HG03280 (cell line): ENCODE data around the gene NT5C.
"Not testable (repeated sequence)": the region's sequence is repeated elsewhere in the genome, so short reads cannot be mapped to it uniquely, and the experiment has no call there.

Experiments used
- ATAC-seq: cut with Tn5 transposase; IDR thresholded peaks from one replicate; pipeline ENCODE4 v1.9.1; 2021; ENCODE audit warnings: mild to moderate bottlenecking, moderate library complexity; ENCODE audit not compliant: unreplicated experiment

The NT5C gene

DNA sequence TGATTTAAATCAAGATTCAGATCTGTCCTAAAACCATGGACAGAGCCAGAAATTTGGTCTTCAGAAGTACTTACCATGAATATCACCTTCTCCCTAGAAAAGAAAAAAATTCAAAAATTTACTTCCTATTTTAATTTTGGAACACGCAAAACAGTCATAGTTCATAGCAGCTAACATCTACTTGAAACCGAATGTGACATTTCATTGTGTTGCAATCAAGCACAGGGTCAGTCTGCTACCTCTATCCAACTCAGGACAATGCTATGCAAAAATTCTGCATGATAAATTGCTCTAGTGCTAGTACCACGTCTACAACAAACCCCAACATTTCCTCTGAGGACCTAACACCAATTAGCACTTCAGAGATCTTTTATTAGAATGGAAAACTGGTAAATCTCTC is 15.1 kb upstream of the NT5C start:
- no peak for ATAC-seq

GRCh38 chr17:75144816-75145512 is 13.4 kb upstream of the NT5C start:
- ATAC-seq: no peak

DNA sequence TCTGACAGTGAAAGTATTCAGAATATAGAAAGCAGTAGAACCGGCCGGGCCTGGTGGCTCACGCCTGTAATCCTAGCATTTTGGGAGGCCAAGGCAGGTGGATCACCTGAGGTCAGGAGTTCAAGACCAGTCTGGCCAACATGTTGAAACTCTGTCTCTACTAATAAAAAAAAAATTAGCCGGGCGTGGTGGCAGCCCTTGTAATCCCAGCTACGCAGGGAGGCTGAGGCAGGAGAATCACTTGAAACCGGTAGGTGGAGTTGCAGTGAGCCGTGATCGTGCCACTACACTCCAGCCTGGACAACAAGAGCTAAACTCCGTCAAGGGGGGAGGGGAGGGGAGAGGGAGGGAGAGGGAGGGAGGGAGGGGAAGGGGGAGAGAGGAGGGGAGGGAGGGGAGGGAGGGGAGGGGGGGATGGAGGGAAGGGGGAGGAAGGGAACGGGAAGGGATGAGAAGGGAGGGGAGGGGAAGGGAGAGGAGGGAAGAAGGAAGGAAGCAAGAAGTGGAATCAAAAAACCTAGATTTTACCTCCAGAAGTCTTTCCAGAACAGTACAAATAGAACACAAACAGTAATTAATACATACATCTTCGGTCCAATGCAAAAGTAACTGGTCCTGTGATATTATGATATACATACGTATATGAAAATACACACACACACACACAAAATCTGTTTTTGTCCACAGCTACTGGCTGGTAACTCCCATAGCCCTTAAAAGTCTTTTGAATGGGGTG is 10.9 kb upstream of the NT5C start:
- ATAC-seq: no peak

DNA sequence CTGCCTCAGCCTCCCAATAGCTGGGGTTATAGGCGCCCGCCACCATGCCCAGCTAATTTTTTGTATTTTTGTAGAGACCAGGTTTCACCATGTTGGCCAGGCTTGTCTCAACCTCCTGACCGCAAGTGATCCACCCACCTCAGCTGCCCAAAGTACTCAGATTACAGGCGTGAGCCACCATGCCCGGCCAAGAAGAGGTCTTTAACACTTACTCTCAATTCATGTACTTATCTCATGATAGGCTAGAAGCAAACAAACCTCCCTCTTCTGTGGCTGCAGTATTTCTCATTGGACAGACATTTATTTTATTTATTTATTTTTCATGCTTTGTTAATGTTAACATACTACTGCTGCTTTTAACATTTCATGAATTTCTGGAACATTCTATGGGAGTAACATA is 7.0 kb upstream of the NT5C start:
- ATAC-seq: no peak

DNA sequence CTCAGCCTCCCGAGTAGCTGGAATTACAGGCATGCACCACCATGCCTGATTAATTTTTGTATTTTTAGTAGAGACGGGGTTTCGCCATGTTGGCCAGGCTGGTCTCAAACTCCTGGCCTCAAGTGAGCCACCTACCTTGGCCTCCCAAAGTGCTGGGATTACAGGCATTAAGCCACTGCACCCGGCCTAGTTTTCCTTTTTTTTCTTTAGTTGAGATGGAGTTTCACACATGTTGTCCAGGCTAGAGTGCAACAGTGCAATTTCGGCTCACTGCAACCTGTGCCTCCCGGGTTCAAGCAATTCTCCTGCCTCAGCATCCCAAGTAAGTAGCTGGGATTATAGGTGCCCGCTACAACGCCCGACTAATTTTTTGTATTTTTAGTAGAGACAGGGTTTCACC is 6.2 kb upstream of the NT5C start:
- not testable (repeated sequence) for ATAC-seq

DNA sequence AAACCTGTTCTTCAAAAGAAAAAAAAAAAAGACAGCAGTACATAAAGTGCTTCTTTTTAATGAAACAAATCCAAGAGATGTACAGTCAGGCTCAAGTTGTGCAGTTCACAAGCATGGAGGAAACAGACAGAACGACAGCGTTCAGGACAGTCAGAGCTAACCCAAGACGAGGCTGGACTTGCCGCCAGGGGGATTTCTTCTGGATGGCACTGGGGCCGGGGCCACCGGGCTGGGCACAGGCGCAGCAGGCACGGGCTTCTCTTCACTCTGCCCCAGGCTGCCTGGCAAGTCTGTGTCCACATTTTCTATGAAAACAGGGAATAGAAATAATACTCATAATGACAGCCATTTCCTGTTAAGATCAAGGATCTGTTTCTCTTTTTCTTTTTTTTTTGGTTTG is 4.4 kb upstream of the NT5C start:
- ATAC-seq: no peak

DNA sequence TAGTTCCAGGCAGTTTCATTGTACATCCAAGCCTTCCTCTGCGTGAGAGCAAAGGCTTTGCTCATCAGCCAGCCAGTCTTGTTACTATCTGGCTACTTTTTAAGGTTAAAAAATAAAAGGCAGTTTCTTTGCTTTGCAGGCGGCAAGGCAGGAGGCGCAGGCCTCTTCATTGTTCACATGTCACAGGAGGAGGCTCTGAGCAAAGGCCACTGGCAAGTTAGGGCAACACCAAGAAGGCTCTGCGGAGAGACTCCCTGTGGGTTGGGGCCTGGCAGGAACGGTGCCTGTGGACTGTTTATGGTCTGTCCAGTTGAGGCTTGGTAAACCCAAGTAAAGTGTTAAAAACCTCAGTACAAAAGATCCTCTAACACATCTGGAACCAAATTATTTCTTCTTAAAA is 3.9 kb upstream of the NT5C start:
- no peak for ATAC-seq

DNA sequence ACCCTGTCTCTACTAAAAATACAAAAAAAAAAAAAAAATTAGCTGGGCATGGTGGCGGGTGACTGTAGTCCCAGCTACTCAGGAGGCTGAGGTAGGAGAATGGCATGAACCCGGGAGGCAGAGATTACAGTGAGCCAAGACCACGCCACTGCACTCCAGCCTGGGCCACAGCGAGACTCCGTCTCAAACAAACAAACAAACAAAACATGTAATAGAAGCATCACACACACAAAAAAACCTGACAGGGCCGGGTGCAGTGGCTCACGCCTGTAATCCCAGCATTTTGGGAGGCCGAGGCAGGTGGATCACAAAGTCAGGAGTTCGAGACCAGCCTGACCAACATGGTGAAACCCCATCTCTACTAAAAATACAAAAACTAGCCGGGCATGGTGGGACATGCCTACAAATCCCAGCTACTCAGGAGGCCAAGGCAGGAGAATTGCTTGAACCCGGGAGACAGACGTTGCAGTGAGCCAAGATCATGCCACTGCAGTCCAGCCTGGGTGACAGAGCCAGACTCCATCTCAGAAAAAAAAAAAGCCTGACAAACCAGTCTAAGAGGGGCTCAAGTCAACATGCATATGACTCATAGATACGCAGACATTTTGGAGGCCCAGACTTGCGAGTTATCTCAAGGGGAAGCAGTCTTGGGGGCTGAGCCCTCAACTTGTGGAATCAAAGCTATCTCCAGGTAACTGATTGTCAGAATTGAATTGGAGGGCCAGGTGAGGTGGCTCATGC is 2.2 kb upstream of the NT5C start:
- not testable (repeated sequence) for ATAC-seq

GRCh38 chr17:75133001-75133400 is 1.5 kb upstream of the NT5C start:
- no peak for ATAC-seq

DNA sequence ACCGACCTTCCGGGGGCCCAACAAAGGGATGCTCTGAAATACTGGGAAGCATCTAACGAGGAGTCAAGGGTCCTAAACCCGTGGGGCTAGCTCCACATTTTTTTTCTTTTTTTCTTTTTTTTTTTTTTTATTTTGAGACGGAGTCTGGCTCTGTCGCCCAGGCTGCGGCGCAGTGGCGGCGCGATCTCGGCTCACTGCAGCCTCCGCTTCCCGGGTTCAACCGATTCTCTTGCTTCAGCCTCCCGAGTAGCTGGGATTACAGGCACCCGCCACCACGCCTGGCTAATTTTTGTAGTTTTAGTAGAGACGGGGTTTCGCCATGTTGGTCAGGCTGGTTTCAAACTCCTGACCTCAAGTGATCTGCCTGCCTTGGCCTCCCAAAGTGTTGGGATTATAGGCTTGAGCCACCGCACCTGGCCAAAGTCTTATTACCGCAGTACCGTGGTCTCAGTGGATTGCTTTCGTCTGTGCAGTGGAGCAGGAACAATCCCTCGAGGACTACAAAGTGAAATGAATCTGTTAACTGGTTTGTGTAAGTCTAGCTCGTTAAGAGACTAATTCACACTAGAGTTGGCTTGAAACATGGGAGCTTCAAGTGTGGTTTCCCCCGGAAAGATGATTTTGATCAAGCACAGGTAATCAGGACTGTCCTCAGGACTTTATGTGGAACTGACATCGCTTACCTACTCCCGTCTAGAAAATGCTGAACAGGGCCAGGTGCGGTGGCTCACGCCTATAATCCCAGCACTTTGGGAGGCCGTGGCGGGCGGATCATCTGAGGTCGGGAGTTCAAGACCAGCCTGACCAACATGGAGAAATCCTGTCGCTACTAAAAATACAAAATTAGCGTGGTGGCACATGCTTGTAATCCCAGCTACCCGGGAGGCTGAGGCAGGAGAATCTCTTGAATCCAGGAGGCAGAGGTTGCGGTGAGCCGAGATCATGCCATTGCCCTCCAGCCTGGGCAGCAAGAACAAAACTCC is 767 bp upstream of the NT5C start:
- not testable (repeated sequence) for ATAC-seq

DNA sequence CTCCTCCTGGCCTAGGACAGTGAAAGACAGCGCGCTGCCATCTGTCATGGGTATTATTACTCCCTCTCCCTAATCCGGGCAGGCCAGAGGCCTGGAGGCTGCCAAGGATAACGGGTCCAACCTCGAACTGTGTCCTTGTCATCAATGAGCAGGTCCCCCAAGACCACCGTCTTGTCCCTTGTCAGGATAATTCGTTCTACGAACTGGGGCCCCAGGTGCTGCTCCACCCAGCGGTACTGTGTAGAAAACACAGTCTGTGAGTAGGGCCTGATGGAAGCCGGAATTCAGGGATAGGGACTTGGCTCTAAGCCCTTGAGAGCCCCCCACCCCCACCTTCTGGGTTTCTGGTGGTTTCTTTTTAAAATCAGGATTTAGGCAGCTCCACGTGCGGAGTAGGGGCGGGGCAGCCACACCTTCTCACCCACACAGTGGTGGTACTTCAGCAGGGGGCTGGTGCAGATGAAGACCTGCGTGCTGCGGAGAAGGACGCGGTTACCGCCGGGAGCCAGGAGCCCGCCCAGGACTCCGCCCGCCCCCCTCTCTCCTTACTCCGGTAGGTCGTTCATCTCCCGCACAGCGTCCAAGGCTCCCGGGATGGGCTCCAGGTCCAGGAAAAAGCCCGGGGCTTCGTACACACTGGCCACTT is 787 bp downstream of the NT5C start:
- ATAC-seq: no peak

- no peak for ATAC-seq
Measured at GRCh38 chr17:75130059-75130631, 1.4 kb downstream of the NT5C start.

DNA sequence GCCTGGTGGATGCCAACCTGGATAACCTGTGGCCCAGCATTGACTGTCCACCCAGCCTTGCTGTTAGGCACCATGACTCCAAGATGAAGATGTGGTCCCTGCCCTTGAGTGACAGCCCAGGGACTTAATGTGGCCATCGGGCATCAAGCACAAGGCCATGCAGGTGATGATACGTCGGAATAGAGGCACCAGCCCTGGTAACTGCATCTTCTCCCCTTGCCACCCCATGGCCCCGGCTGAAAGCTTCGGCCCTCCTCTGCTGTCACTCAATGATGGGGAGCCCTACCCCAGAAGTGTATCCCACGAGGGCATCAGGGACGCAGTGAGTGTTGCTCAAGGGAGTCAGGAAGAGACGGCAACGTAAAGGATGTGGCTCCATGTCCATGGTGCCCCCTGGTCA is 2.0 kb downstream of the NT5C start:
- no peak for ATAC-seq

GRCh38 chr17:75128694-75129505 is 2.6 kb downstream of the NT5C start:
- no peak for ATAC-seq

DNA sequence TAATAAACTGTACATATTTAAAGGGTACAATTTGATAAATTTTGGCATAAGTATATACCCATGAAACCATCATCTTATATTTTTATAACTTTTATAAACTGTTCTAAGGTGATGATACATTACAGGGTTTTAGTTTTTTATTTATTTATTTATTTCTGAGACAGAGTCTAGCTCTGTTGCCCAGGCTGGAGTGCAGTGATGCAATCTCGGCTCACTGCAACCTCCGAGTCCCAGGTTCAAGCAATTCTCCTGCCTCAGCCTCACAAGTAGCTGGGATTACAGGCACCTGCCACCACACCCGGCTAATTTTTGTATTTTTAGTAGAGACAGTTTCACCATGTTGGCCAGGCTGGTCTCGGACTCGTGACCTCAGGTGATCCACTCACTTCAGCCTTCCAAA is 3.6 kb downstream of the NT5C start:
- not testable (repeated sequence) for ATAC-seq

DNA sequence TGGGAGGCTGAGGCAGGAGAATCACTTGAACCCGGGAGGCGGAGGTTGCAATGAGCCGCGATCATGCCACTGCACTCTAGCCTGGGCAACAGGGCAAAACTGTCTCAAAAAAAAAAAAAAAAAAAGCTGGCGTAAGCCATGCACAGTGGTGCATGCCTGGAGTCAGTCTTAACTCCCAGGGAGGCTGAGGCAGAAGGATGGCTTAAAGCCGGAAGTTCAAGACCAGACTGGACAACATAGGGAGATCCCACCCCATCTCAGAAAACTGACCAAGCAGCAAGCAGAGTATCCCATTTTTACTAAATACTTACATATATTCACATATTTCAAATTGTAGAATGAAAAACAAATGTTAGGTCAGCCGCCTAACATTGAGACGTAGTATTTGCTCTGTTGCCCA is 4.6 kb downstream of the NT5C start:
- ATAC-seq: no peak

DNA sequence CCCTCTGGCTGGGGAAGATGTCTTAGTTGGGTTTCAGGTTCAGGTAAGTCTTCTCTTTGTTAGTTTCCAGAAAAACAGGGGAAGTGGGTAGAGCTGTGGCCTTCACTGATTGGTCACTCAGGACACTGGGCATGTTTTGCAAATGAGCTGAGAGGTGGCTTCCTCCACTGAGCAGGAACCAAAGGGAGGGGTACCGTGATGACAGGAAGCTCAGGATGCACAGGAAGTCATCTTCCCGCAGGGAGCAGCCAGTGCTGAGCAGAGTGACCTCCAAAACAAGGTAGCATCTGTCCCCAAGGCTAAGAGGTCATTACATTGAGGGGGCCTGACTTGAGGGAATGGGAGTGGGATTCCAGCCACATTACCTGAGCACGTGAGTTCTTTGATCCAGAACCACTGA is 5.6 kb downstream of the NT5C start:
- ATAC-seq: no peak

DNA sequence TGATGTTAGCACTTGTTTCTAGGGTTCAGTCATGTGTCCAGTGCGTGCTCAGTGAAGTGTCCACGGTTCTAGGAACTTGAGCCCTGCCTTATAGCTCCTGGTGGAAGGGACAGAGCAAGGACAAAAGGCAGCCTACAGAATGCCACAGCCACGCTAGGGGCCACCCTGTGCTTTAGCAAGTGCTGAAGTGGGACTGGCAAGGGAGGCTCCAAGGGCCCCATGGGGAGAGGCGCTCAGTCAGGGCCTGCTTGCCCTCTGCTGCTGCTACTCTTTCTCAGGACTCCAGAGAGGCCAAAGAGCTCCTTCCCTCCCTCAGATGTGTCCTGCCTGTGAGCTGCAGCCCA is 6.8 kb downstream of the NT5C start:
- ATAC-seq: no peak
